Central memory CD4-positive, alpha-beta T cell (primary cell): Measurements from ENCODE around the gene DIAPH2.
"Not testable (repeated sequence)": the region's sequence is repeated elsewhere in the genome, so short reads cannot be mapped to it uniquely, and the experiment has no call there.

Experiments
- DNase-seq: peaks from one replicate; pipeline ENCODE4 v3.0.0; 2022

DIAPH2 gene

GRCh38 chrX:96719161-96719875 lies 34.7 kb downstream of the DIAPH2 start:
- DNase-seq: no peak

GRCh38 chrX:96721354-96721753 lies 36.7 kb downstream of the DIAPH2 start:
- DNase-seq: no peak

- no peak for DNase-seq
Observed at GRCh38 chrX:96722781-96723180, 38.1 kb downstream of the DIAPH2 start.

- DNase-seq: no peak
Observed at GRCh38 chrX:96729053-96729452, 44.4 kb downstream of the DIAPH2 start.

- DNase-seq: no peak
Observed at GRCh38 chrX:96729868-96730643, 45.4 kb downstream of the DIAPH2 start.

- DNase-seq: not testable (repeated sequence)
Observed at GRCh38 chrX:96731000-96731399, 46.4 kb downstream of the DIAPH2 start.

GRCh38 chrX:96743367-96744073 lies 58.9 kb downstream of the DIAPH2 start:
- DNase-seq: no peak

GRCh38 chrX:96752781-96753180 lies 68.1 kb downstream of the DIAPH2 start:
- no peak for DNase-seq

GRCh38 chrX:96753230-96753629 lies 68.6 kb downstream of the DIAPH2 start:
- no peak for DNase-seq

- no peak for DNase-seq
Observed at GRCh38 chrX:96756491-96756890, 71.8 kb downstream of the DIAPH2 start.

GRCh38 chrX:96761566-96761965 lies 76.9 kb downstream of the DIAPH2 start:
- no peak for DNase-seq

- no peak for DNase-seq
Observed at GRCh38 chrX:96763608-96764007, 79.0 kb downstream of the DIAPH2 start.

- no peak for DNase-seq
Observed at GRCh38 chrX:96764864-96765263, 80.2 kb downstream of the DIAPH2 start.

GRCh38 chrX:96770315-96770714 lies 85.7 kb downstream of the DIAPH2 start:
- DNase-seq: no peak

GRCh38 chrX:96771486-96771885 lies 86.8 kb downstream of the DIAPH2 start:
- DNase-seq: no peak

- DNase-seq: no peak
Observed at GRCh38 chrX:96774116-96774515, 89.5 kb downstream of the DIAPH2 start.

GRCh38 chrX:96776966-96777365 lies 92.3 kb downstream of the DIAPH2 start:
- no peak for DNase-seq

- no peak for DNase-seq
Observed at GRCh38 chrX:96791559-96791958, 106.9 kb downstream of the DIAPH2 start.

- DNase-seq: no peak
Observed at GRCh38 chrX:96792047-96792446, 107.4 kb downstream of the DIAPH2 start.

- DNase-seq: no peak
Observed at GRCh38 chrX:96798982-96799381, 114.3 kb downstream of the DIAPH2 start.

GRCh38 chrX:96807318-96807717 lies 122.7 kb downstream of the DIAPH2 start:
- no peak for DNase-seq

- no peak for DNase-seq
Observed at GRCh38 chrX:96820935-96821334, 136.3 kb downstream of the DIAPH2 start.

GRCh38 chrX:96824166-96824565 lies 139.5 kb downstream of the DIAPH2 start:
- DNase-seq: no peak

GRCh38 chrX:96833333-96833732 lies 148.7 kb downstream of the DIAPH2 start:
- no peak for DNase-seq
